ENCODE data around the gene FOSL1.
"Not testable (repeated sequence)": the region's sequence is repeated elsewhere in the genome, so short reads cannot be mapped to it uniquely, and the experiment has no call there.

Gene FOSL1

GRCh38 chr11:65894034-65894591, 6.1 kb downstream of the FOSL1 start:
- DNase-seq, result no peak

- DNase-seq, result no peak
Measured at GRCh38 chr11:65892661-65893317, 7.4 kb downstream of the FOSL1 start.

GRCh38 chr11:65892137-65892540, 8.0 kb downstream of the FOSL1 start:
- DNase-seq, result not testable (repeated sequence)

GRCh38 chr11:65891219-65892136, 8.7 kb downstream of the FOSL1 start:
- DNase-seq, result no peak

- DNase-seq, result peak; percentile 87
Measured at GRCh38 chr11:65890324-65891218, 9.6 kb downstream of the FOSL1 start, which contains the start of gene CCDC85B. Gene CCDC85B, plus strand, starts transcription at chr11:65890673. Its CDS starts 111 bp downstream, at chr11:65890784.

GRCh38 chr11:65888163-65888814, 11.9 kb downstream of the FOSL1 start, which contains the start of gene FIBP:
Gene FIBP, minus strand, starts transcription at chr11:65888471. Its CDS starts 53 bp downstream, at chr11:65888418.
- DNase-seq, result peak; percentile 84

GRCh38 chr11:65887723-65888162, 12.4 kb downstream of the FOSL1 start:
- no peak for DNase-seq

- no peak for DNase-seq
Measured at GRCh38 chr11:65886826-65887722, 13.1 kb downstream of the FOSL1 start.

GRCh38 chr11:65885808-65886536, 14.2 kb downstream of the FOSL1 start:
- DNase-seq, result no peak

- no peak for DNase-seq
Measured at GRCh38 chr11:65885231-65885630, 15.0 kb downstream of the FOSL1 start.

GRCh38 chr11:65884716-65885092, 15.5 kb downstream of the FOSL1 start:
- DNase-seq, result peak; percentile 43

- DNase-seq, result no peak
Measured at GRCh38 chr11:65883786-65884715, 16.1 kb downstream of the FOSL1 start.

- DNase-seq, result no peak
Measured at GRCh38 chr11:65883058-65883761, 17.0 kb downstream of the FOSL1 start.

GRCh38 chr11:65882120-65883057, 17.8 kb downstream of the FOSL1 start:
- DNase-seq, result no peak

GRCh38 chr11:65880844-65881421, 19.3 kb downstream of the FOSL1 start:
- no peak for DNase-seq

- DNase-seq, result no peak
Measured at GRCh38 chr11:65880027-65880426, 20.2 kb downstream of the FOSL1 start.

- no peak for DNase-seq
Measured at GRCh38 chr11:65879617-65880016, 20.6 kb downstream of the FOSL1 start, which contains the start of gene CTSW. Gene CTSW, plus strand, starts transcription at chr11:65879837. Its CDS starts 18 bp downstream, at chr11:65879855.

Data from SHP77 treated with DMSO at 0.1 percent for 48 hours (cell line).